GM15510 (cell line): ENCODE results near the gene LRRC4B.

Source experiments
- POLR2A ChIP-seq: IDR thresholded peaks from 3 replicates; pipeline ENCODE4 v1.6.1; 2011; ENCODE audit warnings: borderline replicate concordance; ENCODE audit not compliant: insufficient read length; ENCODE audit errors: extremely low read depth

LRRC4B gene

DNA sequence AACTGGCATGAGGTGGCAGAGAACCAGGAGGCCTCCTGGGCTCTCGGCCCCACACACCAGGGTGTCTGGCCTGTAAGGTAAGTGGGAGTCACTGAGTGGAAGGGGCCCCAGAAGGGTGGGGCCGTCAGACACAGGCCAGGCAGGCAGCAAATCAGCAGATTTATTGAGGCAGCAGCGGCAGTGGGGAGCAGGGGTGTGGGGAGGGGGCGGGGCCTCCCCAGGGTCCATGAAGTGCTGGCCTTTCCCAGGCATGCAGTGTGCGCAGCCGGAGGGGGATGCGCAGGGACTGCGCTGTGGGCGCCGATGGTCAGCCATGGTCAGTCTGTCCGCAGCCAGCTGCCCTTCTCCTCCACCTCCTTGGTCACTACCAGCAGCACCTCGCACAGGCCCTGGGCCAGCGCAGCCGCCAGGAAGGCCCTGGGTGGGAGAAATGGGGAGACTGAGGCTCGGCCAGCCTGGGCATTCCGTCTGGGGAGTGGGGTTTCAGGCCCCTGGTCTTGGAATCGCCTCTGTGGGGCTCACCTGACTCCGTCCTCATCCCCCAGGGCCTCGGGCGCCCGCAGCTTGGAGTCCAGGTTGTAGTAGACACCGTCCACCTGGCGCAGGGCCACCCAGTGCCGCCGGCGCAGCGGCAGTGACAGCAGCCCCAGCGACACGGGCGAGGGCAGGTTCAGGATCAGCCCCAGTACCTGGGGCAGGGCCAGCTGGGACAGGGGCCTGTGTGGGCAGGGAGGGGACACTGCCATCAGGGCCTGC lies 62.2 kb downstream of the LRRC4B start:
- TF ChIP-seq POLR2A = no peak

DNA sequence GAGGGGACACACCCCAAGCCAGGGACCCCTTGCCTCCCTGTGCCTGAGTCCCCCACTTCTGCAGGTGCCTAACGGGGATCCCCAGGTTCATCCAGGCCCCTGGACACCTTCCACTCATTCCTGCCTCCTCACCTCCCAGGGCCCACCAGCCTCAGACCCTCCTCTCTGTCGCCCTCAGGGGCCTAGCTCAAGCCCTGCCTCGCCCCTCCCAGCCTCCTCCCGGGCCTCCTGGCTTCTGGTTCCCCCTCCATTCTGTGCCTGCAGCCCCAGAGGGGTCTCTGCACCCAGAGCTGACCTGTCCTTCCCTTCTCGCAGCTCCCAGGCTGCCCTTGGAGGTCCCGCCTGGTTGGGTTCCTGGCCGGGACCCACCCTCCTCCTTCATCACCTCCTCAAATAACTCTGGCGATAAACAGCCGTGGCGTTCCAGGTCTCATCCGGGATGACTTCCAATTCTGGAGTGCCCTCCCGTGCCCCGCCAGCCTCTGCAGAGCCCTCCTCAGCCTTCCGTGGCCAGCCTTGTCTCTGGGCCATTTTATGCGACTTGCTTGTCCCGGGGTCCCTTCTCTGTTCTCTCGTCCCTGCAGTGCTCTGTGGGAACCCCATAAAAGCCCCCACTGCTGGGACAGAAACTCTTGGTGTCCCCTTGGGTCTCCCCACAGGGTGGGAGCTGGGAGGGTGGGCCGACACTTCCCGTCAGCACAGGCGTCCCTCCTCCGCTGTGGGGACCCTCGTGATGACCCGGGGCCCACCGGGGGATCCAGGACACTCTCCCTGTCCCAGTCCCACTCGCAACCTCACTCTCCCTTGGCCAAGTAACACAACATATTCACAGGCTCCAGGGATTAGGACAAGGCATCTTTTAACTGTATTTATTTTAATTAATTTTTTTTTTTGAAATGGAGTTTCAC lies 66.4 kb downstream of the LRRC4B start:
- TF ChIP-seq POLR2A = no peak

DNA sequence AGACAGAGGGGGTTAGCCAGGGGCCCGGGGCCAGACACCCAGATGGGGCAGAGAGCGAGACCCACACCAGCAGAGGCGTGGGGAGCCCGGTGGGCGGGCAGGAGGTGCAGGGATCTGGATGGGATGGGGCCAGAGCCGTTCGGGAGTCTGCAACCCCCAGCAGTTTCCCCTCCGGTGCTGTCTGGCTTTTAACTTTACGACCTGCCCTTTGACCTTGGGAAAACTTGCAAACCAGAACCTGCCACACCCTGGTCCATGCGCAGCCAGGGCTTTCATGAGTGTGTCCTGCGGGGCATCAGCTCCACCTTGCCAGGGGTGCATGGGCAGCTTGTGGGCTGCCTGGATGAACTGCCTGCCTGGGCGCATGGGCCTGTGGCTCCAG lies 67.1 kb downstream of the LRRC4B start:
- TF ChIP-seq POLR2A = no peak

DNA sequence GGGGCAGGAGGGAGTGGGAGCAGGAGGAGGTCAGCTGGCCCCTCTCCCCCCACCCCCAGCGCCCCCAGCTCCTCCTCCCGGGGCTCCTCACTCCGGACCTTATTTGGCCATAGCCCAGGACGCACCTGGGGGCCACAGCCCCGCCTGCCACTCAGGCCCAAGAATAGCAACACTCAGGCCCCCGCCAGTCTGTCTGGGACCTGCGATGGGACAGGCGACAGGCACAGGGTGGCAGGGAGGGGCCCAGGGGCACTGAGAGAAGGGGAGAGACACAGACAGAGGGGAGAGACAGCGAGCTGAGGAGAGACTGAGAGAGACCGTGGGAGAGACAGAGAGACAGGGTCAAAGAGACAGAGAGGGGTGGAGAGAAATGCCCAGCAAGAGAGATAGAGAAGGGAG lies 67.5 kb downstream of the LRRC4B start:
- no peak for TF ChIP-seq POLR2A

DNA sequence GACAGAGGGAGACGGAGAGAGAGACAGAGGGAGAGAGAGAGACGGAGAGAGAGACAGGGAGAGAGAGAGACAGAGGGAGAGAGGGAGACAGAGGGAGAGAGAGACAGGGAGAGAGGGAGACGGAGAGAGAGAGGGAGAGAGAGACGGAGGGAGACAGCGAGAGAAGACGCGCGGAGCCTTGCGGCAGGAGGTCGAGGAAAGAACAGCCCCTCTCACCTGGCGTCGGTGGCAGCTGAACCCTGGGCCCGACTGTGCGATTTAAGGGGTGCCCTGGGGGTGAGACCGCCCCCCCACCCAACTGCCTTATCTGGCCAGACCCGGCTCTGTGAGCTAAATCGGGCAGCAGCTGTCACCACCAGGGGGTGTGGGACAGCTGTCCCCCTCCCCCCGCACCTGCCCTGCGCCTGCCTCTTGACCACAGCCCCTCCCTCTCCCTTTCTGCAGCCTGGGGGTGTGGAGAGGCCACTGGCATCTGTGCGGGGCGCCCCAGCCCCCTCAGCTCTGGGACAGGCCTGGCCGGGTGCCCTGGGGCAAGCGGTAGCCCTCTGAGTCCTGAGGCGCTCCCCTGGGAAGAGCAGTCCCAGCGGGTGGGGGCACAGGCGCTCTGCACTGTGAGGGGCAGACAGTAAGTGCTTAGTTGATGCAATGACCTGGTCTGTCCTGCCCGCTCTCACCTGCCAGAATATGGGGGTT lies 68.0 kb downstream of the LRRC4B start:
- no peak for TF ChIP-seq POLR2A

DNA sequence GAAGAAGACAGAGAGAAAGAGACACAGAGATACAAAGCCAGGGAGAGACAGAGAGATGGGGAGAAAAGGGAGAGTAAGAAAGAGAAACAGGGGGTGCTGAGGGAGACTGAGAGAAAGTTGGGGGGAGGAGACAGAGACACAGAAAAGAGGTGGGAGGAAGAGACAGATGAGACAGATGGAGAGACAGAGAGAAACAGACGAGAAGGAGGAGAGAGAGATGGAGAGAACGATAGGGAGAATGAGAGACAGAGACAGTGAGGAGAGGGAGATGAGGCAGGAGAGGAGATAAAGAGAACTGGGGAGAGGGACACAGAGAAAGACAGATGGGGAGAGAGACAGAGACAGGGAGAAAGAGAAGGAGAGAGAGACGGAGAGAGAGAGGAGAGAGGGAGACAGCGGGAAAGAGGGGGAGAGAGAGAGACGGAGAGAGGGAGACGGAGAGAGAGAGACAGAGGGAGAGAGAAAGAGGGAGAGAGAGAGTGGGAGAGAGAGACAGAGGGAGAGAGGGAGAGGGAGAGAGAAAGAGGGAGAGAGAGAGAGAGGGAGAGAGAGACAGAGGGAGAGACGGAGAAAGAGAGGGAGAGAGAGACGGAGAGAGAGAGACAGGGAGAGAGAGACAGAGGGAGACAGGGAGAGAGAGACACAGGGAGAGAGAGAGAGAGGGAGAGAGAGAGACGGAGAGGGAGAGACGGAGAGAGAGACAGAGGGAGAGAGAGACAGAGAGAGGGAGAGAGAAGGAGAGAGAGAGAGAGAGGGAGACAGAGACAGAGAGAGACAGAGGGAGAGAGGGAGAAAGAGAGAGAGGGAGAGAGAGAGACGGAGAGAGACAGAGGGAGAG lies 69.8 kb downstream of the LRRC4B start:
- TF ChIP-seq POLR2A = no peak

DNA sequence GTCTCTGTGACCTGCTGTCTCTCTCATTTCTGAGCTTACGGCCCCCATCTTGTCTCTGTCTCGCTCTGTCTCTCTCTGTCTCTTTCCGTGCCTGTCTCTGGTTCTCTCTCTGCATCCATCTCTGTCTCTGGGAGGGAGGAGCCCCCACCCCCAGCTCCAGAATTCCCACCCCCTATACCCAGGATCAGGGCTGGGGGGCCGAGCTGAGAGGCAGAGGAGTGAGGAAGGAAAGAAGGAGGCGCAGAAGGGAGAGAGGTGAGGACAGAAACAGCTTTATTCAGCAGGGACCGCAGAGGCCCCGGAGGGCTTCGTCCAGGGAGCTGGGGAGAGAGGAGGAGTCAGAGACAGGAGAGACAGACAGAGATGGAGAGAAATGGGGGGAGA lies 71.2 kb downstream of the LRRC4B start:
- no peak for TF ChIP-seq POLR2A

DNA sequence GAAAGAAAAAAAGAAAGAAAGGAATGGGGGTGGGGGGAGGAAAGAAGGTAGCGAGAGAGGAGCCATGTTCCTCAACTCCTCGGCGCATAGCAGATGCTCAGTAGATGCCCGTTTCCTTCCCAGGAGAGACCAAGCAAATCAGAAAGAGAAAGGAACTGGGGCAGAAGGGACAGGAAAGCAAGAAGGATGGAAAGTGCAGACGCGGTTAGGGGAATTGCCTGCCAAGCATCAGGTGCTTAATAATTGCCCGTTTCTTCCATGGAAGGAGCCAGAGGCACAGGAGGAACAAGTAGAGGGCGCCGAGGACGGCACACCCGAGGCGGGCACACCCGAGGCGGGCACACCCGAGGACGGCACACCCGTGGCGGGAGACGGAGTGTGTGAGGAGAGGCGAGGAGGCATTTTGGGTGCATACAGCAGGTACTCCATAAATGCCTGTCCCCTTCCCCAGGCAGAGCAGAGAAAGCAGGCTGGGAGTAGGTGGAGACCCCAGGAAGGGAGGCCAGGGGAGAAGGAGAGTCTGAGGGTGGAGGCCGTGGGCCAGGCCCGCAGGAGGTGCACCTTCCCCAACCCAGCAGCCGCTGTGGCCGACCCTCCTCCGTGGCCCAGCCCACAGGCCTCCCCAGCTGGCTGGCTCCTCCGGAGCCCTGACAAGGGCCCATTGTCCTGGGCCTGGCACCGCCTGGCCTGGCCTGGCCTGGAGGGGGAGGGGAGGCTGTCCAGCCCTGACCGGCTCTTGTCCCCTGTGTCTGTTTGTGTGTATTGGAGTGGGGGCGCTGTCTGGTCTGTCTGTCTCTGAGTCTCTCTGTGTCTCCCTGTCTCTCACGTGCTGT lies 71.8 kb downstream of the LRRC4B start:
- no peak for TF ChIP-seq POLR2A

DNA sequence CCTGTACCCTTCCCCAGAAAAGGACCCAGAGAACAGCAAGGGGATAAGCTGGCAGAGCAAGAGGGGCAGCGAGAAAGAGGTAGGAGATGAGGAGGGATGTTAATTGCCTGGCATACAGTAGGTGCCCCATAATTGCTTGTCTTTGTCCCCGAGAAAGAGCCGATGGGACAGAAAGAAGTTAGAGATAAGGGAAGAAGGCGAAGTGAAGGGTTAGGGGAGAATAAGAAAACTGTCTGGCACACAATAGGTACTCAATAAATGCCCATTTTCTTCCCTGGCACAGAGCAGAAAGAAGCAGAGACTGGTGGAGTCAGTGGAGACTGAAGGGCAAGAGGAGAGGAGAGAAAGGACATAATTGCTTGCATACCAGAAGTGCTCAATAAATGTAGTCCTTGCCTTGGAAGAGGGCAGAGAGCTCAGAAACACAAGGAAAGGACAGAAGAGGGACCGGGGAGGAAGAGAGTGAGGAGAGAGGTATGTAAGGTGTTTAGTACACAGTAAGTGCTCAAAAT lies 73.2 kb downstream of the LRRC4B start:
- TF ChIP-seq POLR2A = no peak

DNA sequence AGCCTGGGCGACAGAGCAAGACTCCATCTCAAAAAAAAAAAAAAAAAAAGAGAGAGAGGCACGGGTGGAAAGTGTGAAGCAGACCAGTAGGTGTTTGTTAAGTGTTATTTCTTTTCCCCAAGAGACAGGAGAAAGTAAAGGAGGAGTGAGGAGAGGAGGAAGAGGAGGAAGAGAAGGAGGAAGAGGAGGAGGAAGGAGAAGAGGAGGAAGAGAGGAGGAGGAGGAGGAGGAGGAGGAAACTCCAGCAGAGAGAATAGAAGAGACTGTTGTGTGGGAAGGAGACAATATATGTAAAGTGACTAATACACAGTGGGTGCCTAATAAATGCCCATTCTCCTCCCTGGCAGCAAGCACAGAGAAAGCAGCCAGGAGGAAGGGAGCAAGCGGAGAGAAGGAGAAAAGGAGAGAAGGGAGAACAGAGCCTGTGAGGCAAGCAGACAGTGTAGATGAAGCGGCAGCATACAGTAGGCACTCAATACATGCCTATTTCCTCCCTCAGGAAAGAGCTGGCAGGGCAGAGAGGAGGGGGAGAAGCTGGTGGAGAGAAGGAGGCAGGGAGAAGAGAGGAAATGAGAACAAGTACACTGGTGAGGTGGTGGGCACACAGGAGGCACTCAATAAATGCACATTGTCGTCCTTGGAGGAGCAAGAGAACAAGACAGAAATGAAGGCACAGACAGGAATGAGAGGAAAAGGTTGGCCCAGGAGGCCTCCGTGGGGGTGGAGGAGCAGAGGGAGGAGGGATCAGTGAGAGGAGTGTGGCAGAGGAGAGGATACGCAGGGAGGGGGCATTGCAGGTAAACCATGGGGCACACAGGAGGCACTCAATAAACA lies 73.8 kb downstream of the LRRC4B start:
- TF ChIP-seq POLR2A = no peak

DNA sequence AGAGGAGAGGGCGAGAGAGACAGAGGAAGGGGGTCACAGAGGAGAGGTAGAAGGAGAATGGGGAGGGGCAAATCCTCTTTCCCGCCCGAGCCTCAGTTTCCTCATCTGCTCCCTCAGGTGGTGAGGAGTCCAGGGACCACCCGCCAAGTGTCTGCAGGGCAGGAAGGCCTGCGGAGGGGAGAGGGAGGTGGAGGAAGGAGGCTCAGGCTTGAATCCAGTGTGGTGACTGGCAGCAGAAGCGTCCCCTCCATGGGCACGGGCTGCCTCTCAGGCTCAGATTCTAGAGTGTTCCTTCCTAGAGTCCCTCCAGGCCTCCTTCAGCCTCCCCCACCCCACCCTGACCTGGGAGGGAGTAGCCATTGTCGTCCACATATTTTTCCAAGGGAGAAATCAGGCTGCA lies 75.1 kb downstream of the LRRC4B start:
- no peak for TF ChIP-seq POLR2A

DNA sequence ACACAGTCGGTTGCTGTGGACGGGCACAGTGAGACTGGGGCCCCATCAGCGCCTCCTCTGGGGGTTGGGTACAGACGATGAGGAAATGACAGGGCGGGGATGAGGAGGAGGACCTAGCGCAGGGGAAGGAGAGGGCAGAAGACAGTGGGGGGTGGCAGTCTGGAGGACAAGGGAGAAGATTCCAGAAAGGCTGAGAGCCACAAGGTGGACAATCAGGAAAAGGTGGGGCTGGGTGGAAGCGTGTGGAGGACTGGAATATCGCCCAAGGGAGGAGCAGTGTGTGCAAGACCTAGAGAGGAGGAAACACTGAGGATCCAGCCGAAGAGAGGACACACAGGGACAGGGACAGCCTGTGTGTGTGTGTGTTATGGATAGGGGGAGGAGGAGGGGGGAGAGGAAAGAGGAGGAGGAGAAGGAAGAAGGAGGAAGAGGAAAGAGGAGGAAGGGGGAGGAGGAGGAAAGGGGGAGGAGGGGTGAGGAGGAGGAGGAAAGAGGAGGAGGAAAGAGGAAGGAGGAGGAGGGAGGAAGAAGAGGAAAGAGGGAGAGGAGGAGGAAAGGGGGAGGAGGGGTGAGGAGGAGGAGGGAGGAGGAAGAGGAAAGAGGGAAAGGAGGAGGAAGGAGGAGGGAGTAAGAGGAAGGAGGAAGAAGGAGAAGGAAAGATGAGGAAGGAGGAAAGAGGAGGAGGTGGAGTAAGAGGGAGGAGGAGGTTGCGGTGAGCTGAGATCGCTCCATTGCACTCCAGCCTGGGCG lies 75.8 kb downstream of the LRRC4B start:
- TF ChIP-seq POLR2A = no peak
